COLO668 (cell line): ENCODE data around the gene CHCHD6.
A peak's percentile ranks its signal among the peaks of the same experiment; 100 is the strongest.

ENCODE experiments used
- DNase-seq: peaks from one replicate; lab custom pipeline; 2025; ENCODE audit not compliant: unreplicated experiment; lab: John Stamatoyannopoulos, UW

Gene CHCHD6

DNA sequence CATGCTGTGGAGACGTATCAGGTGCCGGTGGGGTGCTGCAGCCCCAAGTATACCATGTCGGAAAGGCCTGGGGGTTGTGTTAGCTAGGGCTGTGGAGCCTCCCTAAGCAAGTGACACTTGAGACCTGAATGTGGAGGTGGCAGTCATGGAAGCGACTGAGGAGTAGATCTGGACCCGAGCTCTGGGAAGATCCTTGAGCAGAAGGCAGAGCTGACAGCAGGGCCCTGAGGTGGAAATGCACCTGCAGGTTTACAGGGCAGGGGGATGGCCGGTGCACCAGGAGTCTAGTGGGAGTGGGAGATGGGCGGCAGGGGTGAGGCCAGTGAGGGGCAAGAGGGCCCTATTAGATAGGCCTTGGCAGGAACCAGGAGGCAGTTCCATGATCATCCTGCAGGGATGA, 187.1 kb downstream of the CHCHD6 start:
- no peak for DNase-seq

DNA sequence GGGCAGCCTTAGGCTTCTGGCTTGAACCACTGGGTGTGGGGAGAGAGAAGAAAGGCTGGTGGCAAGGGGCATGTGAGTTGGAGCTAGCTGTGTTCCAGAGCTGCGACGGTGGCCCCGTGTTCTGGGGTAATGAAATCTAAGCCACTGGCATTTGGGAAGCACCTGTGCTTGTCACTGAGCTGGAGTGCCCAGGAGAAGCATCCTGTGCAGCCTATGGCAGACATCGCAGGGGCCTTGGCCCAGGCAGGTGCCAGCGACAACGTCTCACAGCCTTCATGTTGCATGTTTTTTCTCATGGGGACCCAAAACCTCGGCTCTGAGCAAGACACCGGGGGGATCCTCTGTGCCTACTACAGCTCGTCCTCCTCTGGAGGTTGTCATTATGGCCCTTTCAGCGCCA, 187.8 kb downstream of the CHCHD6 start:
- no peak for DNase-seq

DNA sequence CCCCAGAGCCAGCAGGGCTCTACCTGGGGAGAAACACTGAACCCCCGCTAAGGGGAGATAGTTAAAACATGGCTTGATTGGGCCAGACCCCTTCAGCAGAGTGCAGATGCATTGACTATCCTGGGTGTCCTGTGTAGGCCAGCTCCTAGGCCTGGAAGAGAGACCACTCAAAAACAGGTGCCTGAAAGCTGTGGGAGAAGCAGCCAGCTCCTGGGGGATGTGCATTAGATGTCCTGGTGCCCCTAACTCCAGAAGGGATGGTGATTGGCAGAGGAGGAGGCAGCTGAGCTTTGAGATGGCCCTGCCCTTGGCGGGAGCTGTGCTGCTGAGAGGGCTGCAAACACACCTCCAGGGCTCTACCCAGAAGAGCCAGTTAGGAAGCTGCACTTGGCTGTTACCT, 189.6 kb downstream of the CHCHD6 start:
- no peak for DNase-seq

DNA sequence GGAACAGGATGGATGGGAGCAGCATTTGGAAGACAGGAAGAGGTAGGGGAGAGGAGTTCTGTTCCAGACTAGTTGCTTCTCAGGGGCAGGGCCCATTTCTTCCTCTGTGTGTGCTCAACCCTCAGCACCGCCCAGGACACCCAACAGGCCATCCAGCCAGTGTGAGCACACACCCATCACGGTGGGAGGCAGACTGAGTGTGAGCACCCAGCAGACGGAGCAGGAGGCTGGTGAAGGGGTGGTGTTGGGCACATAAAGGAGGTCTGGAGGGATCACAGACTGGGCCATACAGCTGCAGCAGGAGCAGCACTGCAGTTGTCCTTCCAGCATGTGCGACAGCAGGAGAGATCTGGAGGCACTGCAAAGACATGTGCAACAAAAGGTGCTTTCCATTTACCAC, 190.4 kb downstream of the CHCHD6 start:
- no peak for DNase-seq

DNA sequence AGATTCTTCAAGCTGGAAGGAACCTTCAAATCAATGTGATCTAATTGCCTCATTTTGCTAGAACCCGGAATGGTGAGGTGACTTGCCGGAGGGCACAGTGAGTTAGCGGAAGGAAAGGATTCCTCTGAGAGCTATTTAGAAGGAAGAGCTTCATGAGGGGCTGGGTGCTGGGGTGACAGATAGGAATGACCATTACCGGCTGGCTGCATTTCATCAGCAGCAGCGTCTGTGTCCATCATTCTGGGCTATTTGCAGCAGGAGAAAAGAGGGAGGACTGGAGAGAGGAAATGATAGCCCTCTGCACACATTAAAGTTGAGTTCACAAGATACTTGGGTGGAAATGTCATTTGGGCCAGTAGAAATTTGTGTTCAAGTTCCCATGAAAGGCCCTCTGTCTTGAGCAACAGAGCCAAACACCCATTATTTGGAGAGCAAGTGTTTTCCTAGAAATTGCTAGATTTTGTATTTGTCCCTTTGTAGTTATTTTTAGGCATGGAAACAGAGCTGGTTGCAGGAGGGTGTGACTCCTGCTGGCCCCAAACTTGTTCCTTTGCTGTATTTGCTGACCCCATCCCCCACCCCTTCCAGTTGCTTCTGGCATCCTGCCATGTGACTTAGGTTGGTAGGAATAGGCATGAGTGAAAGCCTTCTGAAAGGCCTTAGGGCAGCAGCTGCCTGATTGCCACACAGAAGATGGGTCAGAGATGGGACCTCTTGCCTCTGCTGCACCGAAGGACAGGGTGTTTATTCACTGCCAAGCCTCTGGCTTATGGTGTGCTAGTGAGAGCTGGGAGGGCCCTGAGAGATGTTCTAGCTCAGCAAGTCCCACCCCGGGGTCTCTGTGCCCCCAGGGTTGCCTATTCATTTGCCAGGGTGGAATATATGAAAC, 191.4 kb downstream of the CHCHD6 start:
- DNase-seq, result peak; percentile 1

DNA sequence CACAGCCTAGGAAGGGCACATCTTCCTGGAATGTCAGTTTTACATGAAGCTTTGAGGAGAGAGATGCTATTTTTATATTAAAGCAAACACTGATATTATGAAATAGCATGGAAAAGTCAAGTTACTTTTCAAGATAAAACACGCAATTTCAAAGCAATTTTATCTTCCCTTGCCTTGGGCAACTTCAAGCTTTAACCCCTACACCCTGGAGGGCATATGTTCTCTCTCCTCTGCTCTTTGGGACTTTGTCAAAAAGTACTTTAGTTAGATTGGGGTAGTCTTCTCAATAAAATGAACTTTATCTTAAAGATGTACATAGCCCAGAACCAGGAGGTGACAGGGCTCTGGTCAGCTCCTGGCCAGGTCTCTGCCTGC, 192.0 kb downstream of the CHCHD6 start:
- no peak for DNase-seq

DNA sequence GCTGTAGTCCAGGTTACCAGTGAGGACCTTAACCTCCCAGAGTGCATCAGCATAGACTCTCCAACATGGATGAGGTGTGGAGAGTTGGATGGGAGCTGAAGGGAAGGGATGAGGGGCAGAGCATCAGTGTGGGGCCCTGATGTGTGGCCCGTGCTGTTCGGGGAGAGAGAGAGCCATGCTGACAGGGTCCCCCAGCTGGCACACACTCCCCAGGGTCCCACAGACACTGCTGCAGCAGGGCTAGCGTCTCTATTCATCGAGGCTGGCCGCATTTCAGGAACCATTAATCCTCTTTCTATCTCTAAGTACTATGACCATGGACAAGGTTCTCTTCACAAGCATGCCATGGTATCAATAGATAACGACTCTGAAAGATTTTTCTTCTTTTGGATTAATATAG, 192.9 kb downstream of the CHCHD6 start:
- DNase-seq, result no peak

DNA sequence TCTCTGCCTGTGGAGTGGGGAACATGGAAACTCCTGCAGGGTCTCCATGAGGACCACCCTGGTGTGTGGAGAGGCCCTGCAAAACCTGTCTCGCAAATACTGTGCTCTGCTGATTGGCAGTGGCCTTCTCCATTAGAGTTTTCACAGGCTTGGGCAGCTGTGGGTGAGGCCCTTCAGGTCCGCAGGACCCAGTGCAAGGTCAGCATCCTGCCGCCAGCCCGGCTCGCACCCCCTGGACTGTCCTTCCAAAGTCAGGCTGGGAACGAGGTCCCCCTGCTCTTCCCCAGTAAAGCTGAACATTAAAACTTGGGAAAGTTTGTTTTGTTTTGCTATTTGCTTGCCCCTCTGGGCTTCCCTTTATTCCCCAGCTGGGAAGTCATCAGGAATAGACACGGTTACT, 193.9 kb downstream of the CHCHD6 start:
- DNase-seq, result no peak

DNA sequence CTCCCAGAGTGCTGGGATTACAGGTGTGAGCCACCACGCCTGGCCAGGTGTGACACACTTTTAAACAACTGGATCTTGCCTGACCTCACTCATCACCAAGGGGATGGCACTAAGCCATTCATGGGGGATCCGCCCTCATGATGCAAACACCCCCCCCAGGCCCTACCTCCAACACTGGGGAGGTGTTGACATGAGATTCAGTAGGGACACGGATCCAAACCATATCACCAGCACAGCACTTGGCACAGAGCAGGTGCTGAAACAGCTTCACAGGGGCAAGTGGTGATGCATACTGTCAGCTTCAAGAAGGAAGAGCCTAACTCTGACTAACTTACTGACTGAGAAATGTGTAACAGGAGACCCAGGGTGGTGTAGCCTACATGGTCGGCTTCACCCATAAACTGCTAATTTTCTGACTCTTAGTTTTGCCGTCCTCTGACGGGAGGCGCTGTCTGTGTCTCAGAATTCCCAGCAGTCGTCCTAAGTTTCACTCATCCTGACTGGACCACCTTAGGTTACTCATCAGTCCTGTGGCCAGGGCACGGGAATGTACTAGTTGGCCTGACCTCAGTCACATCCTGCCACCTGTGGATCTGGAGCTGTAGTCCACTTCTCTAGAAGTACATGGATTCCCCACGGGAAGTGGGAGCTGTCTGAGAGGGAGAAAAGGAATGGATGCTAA, 197.0 kb downstream of the CHCHD6 start:
- no peak for DNase-seq

DNA sequence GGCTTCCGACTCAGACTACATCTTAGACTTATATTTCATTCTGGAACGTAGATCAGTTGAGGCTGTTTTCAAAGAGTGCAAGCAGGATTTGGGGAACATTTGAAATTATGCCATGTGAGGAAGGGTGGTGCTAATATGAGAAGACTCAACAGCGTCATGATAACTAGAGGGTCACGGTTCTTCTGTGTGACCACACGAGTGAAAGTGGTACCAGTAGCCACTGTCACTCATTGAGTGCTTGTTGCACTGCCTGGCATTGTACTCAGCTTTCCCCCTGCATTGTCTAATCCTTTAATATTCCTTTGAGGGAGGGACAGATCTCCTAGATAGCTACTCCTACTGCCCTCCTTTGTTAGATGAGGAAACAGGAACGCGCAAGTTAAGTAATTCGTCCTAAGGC, 197.6 kb downstream of the CHCHD6 start:
- no peak for DNase-seq

DNA sequence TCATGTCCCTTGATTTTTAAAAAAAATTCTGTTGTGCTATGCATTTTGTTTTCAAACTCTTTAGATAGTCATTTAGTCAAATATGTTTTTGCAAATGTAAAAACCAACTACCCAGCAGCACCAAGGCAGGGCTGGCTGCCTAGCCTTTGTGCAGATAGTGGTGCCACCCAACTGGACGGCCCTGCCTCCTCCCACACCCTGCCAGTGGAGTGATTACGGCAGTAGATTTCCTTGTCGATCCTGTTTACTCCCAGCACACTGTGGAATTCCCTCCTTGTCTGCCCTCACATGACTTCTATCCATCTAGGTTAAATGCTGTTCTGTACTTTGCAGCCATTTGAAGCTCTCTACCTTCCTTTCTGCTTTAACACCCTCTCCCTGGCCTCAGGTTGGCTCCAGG, 199.5 kb downstream of the CHCHD6 start:
- DNase-seq, result no peak

DNA sequence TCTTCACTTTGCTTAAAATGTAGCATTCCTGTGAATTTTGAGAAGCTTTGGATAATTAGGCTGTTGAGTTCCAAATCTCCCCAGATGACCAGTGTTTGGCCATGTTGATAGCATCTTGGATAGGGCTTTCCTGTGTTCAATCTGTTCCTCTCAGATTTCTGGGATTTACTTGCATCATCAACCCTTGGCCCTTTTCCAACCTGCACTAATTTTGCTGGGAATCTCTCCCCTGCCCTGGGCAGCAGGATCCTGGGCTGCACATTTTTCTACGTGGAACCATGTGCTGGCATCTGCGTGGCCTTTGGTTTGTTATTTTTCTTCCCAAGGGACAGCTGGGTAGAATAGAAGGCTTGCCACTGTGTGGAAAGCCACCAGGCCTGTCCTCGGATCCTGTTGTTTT, 203.5 kb downstream of the CHCHD6 start:
- no peak for DNase-seq

DNA sequence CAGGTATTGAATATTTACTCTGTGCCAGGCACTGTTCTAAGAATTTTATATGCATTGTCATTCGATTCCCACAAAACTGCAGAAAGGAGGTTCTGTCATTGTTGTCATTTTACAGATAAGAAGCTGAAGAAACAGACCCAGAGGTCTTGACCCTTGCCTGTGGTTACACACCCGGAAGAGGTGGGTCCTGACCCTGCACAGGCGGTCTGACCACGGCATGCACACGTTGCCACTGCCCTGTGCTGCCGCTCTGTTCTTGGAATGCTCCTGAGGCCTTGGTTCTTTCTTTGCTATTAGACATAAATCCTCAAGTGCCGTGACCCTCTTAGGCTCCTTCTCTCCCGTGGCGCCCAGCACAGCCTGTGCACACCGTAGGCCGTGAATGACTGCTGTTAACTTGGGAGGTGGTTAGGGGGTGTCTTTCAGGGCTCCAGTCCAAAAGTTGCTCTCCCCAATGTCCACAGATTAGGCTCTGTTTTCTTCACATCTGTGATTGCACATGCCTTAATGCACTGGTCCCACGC, 204.8 kb downstream of the CHCHD6 start:
- DNase-seq, result no peak

DNA sequence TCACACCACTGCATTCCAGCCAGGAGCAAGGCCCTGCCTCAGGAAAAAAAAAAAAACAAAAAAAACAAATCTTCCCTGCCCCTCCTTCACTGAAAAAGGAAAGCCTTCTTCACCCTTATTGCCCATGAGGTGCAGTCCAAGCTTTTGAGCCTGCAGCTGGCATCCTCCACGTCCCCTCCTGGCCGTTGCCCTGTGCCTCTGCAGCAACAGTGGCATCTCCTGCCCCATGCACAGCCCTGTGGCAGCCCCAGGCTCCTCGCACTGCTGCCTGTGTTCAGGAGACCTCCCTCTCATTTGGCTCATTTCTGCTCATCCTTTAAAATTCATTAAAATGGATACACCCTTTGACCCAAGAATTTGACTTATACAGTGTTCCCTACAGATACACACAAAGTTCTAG, 206.2 kb downstream of the CHCHD6 start:
- no peak for DNase-seq

DNA sequence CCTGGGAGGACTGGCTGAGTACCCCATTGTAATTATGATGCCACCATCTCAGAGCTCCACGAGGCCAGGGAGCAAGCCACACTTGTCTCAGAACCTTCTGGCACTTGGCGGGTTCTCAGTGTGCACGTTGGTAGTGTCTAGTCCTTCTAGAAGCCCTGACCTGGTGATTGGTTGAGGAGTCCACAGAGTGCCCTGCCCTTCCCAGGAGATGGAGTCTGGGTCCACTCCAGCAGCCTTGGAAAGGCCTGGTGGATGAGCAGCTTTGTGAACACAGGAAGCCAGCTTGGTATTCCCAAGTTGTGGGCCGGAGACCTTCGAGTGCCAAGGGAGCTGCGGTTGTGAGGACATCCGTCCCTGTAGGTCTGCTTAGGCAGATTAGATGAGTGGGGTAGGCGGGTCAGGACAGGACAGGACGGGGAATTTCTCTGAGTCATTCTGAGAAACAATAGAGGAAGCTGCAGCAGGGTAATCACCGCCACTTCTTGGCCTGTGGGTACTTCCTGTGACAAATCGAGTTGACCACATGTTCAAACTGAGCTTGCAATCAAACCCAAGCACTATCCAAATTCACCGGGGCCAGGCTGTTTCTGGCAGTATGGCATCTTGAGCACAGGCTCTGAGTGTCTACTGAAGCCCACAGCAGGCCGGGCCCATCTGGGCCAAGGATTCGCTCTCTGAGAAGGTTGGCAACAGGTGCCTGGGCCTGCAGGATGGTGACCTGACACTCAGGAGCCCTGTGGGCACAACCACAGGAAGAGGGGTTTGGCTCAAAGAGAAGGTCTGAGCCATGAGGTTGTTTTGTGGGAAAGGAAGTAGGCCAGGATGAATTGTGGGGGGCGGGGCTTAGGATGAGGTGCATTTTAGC, 207.4 kb downstream of the CHCHD6 start:
- peak; percentile 13 for DNase-seq

DNA sequence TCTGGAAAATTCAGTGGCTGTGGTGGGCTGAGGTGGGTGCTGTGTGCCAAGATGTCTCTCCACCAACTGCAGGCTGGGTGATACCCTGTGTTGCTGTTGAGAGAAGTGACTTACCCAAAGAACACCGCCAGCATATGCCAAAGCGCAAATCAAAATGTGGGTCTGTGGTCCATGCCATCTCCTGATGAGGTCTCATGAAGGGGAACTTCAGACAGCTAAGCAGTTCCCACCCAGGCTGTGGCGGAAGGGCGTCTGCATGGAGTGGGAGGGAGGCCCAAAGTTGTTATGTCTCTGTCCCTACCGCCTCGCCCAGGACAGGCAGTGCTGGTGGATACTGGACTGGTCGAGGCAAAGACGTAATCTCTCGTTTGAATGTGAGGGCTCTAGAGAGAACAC, 208.0 kb downstream of the CHCHD6 start:
- no peak for DNase-seq

DNA sequence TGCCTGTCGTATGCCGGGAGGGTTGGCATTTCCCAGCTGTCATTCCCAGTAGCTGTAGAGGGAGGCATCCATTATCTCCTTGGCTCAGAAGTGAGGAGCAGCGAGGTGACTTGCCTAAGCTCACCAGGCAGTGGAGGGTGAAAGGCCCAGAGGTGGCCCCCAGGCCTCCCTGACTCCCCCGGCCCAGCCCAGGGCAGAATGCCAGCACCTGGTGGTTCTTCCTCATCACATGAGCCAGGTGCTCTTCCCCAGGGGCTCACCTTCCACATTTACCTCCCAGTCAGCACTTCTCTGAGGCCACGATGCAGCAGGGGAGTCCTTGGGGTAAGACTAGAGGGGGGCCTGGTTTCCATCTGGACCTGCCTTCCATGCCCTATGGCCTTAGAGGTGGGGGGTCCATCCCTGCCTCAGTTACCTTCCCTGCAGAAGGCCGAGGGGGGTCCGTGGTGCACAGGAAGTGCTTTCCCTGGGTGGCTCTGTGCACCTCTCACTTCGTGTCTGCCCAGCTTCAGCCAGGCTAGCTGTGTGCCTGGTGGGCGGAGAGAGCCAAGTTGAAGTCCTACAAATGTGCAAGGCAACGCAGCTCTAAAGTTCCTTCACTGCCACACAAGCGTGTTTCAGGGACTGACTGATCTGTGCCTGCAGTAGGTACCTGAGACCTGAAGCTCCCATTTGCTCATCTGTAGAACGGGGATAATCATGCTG, 208.6 kb downstream of the CHCHD6 start:
- no peak for DNase-seq

DNA sequence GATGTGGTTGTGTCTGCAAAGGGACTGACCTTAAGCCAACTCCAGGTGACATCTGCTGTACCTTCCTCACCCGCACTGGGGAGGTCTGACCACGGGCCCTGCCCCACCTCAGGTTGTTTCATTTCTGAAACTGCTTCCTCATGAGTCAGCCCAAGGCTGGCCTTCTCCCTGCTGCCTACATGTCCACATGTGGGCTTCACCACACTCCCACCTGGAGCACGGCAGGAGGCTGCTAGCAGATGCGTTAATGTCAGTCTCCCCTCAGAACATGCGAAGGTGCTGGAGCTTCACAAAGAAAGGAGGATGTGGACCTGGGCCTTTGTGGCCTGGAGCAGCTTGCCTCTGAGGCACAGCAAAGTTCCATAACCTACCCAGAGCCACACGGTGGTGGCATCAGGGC, 209.5 kb downstream of the CHCHD6 start:
- no peak for DNase-seq

DNA sequence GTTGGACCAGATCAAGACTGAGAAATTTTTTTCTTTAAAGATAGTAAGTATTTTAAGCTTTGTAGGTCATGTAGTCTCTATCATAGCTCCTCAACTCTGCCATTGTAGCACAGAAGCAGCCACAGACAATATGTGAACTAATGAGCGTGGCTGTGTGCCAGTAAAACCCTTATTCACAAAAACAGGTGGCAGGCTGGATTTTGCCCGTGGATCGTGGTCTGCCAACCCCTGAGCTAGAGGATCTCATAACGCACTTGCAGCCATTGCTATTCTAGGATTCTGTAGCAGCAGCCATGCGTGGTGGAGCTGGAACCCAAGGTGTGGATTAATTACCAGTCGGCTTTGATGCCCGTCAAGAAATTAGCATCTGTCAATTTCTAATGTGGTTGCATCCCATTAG, 210.2 kb downstream of the CHCHD6 start:
- DNase-seq, result no peak

DNA sequence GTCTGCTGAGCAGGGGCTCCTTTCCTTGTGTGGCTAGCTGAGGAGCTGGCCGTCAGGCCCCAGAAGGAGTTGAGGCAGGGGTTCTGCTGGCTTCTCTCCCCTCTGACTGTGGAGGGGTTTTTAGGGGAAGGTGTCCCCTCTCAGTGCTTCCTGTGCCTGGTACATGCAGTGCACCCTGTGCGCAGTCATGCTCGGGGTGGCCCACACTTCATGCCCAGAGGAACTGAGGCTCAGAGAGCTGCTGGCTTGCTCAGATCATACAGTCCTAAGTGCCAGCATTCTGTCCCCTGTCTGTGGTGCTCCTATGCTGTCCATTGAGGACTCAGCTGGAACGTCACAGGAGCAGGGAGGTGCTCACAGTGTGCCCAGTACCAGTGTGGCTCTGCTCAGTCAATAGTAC, 211.0 kb downstream of the CHCHD6 start:
- DNase-seq, result no peak

DNA sequence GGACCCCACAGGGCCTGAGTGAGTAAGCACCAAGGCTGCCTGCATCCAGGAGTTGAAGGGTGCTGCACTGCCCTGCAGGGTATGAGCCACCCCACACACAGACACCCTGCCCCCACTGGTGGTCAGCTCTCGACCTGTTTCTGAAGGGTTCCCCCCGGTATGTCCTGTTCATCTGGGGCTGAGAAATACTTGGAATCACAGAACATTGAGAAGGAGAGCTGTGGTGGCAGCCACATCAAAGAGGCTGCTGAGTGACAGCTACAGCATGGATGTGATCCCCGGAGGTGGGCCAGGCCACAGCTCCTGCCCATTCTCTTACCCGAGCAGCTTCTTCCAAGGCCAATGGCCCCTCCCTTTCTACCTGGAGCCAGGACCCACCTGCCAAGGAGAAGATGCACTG, 212.5 kb downstream of the CHCHD6 start:
- no peak for DNase-seq
